ENCODE measurements around the gene FBXW7.

FBXW7 gene

DNA sequence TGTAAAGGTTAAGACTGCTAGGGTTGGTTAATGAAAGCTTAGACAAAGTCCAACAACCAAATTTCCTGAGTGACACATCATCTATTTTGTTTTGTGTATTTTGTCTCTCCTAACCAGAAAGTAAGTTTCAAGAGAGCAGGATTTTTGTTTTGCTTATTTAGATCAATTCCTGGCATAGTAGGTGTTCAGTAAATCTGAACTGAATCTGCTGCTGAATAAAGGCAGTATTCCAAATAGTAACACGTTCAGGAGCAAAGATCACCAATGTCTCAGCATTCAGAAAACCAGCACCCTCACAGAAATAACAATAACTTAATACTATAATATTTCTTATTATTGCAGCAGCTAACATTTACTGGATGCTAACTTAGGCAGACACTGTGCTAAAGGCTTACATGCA, 12.2 kb downstream of the FBXW7 start:
- CTCF ChIA-PET: interaction anchor here (0.6 to 1.0 kb wide), 4 partner anchors 57 to 497 kb away, joined by 3 read pairs; no protein-coding TSS in a partner anchor
- Histone ChIP-seq H3K27ac (ENCODE audit: extremely low read depth, low read depth, low read length) (no peak overlapping the region), H3K4me3 (ENCODE audit: low read depth, low read length) (no peak overlapping the region), H3K36me3 (ENCODE audit: control insufficient read depth in 2 of 2, insufficient read depth in 1 of 2, low read length in 2 of 2) (no peaks in the 10 kb centered on the region), H3K4me1 (ENCODE audit: control insufficient read depth, insufficient read depth, low read length) (peaks cover 9% of the 10 kb centered on the region; the same call in 1 of the 2 replicates), H3K9me3 (ENCODE audit: control insufficient read depth, insufficient read depth, low read depth, low read length) (no peaks in the 10 kb centered on the region)
- POLR2A ChIA-PET: no interaction called here
- peak; percentile 82 for TF ChIP-seq ZNF664 (tag by site-specific recombination; IDR thresholded peaks at IDR 0.05)
- no peak for TF ChIP-seq ZNF610 (tag by site-specific recombination; IDR thresholded peaks at IDR 0.05; ENCODE audit: borderline replicate concordance)
- TF ChIP-seq TCF7L2 (IDR thresholded peaks at IDR 0.05; ENCODE audit: borderline replicate concordance, low read depth, low read length): no peak
- no peak for TF ChIP-seq ZBTB21 (tag by site-specific recombination; IDR thresholded peaks at IDR 0.05)

GRCh38 chr4:152522754-152523153, 13.1 kb downstream of the FBXW7 start:
- no peaks in the 10 kb centered on the region for H3K9me3 ChIP-seq (ENCODE audit: control insufficient read depth, insufficient read depth, low read depth, low read length)
- peaks cover 9% of the 10 kb centered on the region; the same call in 1 of the 2 replicates for H3K4me1 ChIP-seq (ENCODE audit: control insufficient read depth, insufficient read depth, low read length)
- no peaks in the 10 kb centered on the region for H3K36me3 ChIP-seq (ENCODE audit: control insufficient read depth in 2 of 2, insufficient read depth in 1 of 2, low read length in 2 of 2)
- ChIA-PET POLR2A (interaction anchor here (1.4 kb wide), 1 partner anchor 13 kb away, joined by 5 read pairs; the partner anchor contains the start of gene FBXW7), CTCF (interaction anchor here (0.8 kb wide), 1 partner anchor 112 kb away, joined by 3 read pairs; no protein-coding TSS in a partner anchor)
- TF ChIP-seq PRDM6 (tag by site-specific recombination; IDR thresholded peaks at IDR 0.05) (peak; percentile 69), ZNF785 (tag by site-specific recombination; IDR thresholded peaks at IDR 0.05) (no peak)
- TF ChIP-seq, protein P1, sequence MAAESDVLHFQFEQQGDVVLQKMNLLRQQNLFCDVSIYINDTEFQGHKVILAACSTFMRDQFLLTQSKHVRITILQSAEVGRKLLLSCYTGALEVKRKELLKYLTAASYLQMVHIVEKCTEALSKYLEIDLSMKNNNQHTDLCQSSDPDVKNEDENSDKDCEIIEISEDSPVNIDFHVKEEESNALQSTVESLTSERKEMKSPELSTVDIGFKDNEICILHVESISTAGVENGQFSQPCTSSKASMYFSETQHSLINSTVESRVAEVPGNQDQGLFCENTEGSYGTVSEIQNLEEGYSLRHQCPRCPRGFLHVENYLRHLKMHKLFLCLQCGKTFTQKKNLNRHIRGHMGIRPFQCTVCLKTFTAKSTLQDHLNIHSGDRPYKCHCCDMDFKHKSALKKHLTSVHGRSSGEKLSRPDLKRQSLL (tag by site-specific recombination; IDR thresholded peaks at IDR 0.05): 0 out of 2 replicates have a peak, but pooled peaks have one; percentile 14
- H3K27ac ChIP-seq (ENCODE audit: extremely low read depth, low read depth, low read length): no peak overlapping the region
- no peak overlapping the region for H3K4me3 ChIP-seq (ENCODE audit: low read depth, low read length)

DNA sequence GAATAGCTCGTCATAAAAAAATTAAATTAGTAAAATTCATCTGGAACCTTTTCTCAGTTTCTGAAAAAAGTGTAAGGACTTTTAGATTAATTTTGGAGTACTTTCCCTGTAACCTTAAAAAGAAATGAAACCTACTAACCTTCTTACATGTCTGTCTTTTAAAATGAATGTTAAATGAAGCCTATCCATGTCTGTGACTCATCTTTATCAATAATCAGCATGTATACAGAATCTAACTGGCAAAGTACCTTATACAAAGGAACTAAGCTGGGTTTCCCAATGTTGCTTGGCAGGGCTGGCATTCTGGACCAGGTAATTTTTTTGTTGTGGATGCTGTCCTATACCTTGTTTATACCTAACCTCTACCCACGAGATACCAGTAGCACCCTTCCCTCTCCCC, 13.6 kb downstream of the FBXW7 start:
- no peak overlapping the region for H3K4me3 ChIP-seq (ENCODE audit: low read depth, low read length)
- ChIA-PET POLR2A (interaction anchor here (1.4 kb wide), 1 partner anchor 14 kb away, joined by 5 read pairs; the partner anchor contains the start of gene FBXW7), CTCF (interaction anchor here (0.8 kb wide), 1 partner anchor 113 kb away, joined by 3 read pairs; no protein-coding TSS in a partner anchor)
- no peaks in the 10 kb centered on the region for H3K9me3 ChIP-seq (ENCODE audit: control insufficient read depth, insufficient read depth, low read depth, low read length)
- peaks cover 9% of the 10 kb centered on the region; the same call in 1 of the 2 replicates for H3K4me1 ChIP-seq (ENCODE audit: control insufficient read depth, insufficient read depth, low read length)
- H3K27ac ChIP-seq (ENCODE audit: extremely low read depth, low read depth, low read length): no peak overlapping the region
- TF ChIP-seq ZNF214 (tag by site-specific recombination; IDR thresholded peaks at IDR 0.05; ENCODE audit: borderline replicate concordance) (no peak), ZNF174 (tag by site-specific recombination; IDR thresholded peaks at IDR 0.05) (no peak), ZNF433 (tag by site-specific recombination; IDR thresholded peaks at IDR 0.05; ENCODE audit: low read depth) (no peak), GFI1B (tag by site-specific recombination; IDR thresholded peaks at IDR 0.05) (no peak), EGR2 (tag by site-specific recombination; IDR thresholded peaks at IDR 0.05; ENCODE audit: low read depth) (no peak), ZNF580 (tag by site-specific recombination; IDR thresholded peaks at IDR 0.05) (no peak), ZBTB7A (tag by site-specific recombination; IDR thresholded peaks at IDR 0.05; ENCODE audit: low read depth) (no peak), ZNF426 (tag by site-specific recombination; IDR thresholded peaks at IDR 0.05) (no peak), MYNN (tag by site-specific recombination; IDR thresholded peaks at IDR 0.05; ENCODE audit: borderline replicate concordance) (no peak)
- no peaks in the 10 kb centered on the region for H3K36me3 ChIP-seq (ENCODE audit: control insufficient read depth in 2 of 2, insufficient read depth in 1 of 2, low read length in 2 of 2)
